Right lobe of liver (tissue), 4 donors: Measurements from ENCODE around the gene MCEMP1.

Experiments used
- CTCF ChIP-seq, 4 donors: fragments of 200-600 bp in 3 of 4; fragments of 450-650 bp in 1 of 4; IDR thresholded peaks; one replicate each; pipeline versions ENCODE4 v1.5.1 to v1.8.0; 2016 to 2022; ENCODE audit warnings: antibody characterized with exemption in 4 of 4, mild to moderate bottlenecking in 2 of 4
- POLR2A ChIP-seq: fragments of 450-650 bp; IDR thresholded peaks from one replicate; pipeline ENCODE4 v1.6.1; 2017; ENCODE audit warnings: antibody characterized with exemption, mild to moderate bottlenecking
- donor health status: DM: no; HTN: no; CAD: no.
- donor health status: DM: no; HTN: no; CAD: no.
- donor health status: DM: no; HTN: yes; CAD: no.

DNA sequence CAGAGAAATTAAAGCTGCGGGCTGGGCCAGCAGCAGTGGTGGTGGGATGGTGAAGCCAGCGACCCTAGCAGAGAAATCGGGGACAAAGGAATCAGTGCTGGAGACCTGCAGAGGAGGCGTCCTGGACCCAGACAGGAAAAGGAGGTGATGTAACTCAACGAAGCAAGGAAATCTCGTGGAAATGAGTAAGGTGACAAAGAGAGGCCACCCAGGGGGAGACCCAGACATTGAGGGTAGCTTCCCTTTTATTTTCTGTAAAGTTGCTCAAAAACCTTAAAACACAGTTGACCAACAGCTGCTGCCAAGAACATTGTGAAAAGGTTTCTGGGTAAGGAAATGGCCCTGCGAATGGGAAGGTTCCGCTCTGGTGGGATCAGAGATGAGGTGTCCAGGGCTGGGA is 21.3 kb upstream of the MCEMP1 start:
- TF ChIP-seq CTCF (IDR thresholded peaks at IDR 0.05) = no peak
- TF ChIP-seq POLR2A = no peak
